Gastrocnemius medialis (tissue), 4 donors: ENCODE measurements around the gene CNKSR3.

ENCODE experiments used
- CTCF ChIP-seq, 5 experiments: fragments of 450-650 bp in 3 of 5; fragments of 200-600 bp in 2 of 5; sonication (generic) in 2 of 5; IDR thresholded peaks in 4 of 5; conservative IDR thresholded peaks in 1 of 5; 1 replicate in 4 of 5; 2 replicates in 1 of 5; pipeline ENCODE4 v1.5.1; 2016 to 2019; ENCODE audit warnings: antibody characterized with exemption in 5 of 5, mild to moderate bottlenecking in 3 of 5, moderate library complexity in 3 of 5
- POLR2A ChIP-seq, 2 donors: fragments of 450-650 bp; IDR thresholded peaks; one replicate each; pipeline ENCODE4 v1.6.1; 2017; ENCODE audit warnings: antibody characterized with exemption in 2 of 2, mild to moderate bottlenecking in 2 of 2, moderate library complexity in 2 of 2

- no peak for TF ChIP-seq POLR2A (IDR thresholded peaks at IDR 0.05)
- TF ChIP-seq CTCF (IDR thresholded peaks at IDR 0.05 in 4 of 5, conservative IDR thresholded peaks at IDR 0.05 in 1 of 5) = no peak
These were observed 26.5 kb upstream of the CNKSR3 start for GRCh38 chr6:154536999-154537398.
